WERI-Rb-1 (cell line): ENCODE data around the gene EPHA3.

Experiments used
- DNase-seq: peaks from one replicate; pipeline ENCODE4 v3.0.0-alpha.2; 2020
- H3K27ac ChIP-seq: fragments of 250-450 bp; sonication (Bioruptor Pico); 2 replicates; pipeline ENCODE4 v1.5.1; 2020; ENCODE audit warnings: mild to moderate bottlenecking, moderate library complexity
- H3K27me3 ChIP-seq: fragments of 250-450 bp; sonication (Bioruptor Pico); 2 replicates; pipeline ENCODE4 v1.5.1; 2021; ENCODE audit warnings: mild to moderate bottlenecking, low read depth, moderate library complexity; ENCODE audit not compliant: insufficient read depth, severe bottlenecking
- H3K36me3 ChIP-seq: fragments of 250-450 bp; sonication (Bioruptor Pico); 2 replicates; pipeline ENCODE4 v1.5.1; 2020; ENCODE audit warnings: mild to moderate bottlenecking, moderate library complexity
- H3K4me3 ChIP-seq: 2 replicates; pipeline ENCODE4 v1.5.1; 2011; ENCODE audit warnings: low read depth, mild to moderate bottlenecking, control low read depth, low read length
- H3K9me3 ChIP-seq: fragments of 250-450 bp; sonication (Bioruptor Pico); 2 replicates; pipeline ENCODE4 v1.5.1; 2021; ENCODE audit warnings: mild to moderate bottlenecking, moderate library complexity; ENCODE audit not compliant: severe bottlenecking
- TF ChIP-seq, protein P1 (sequence below): IDR thresholded peaks from 2 replicates; pipeline ENCODE4 v1.5.1; 2011; ENCODE audit warnings: low read depth, mild to moderate bottlenecking, control low read depth, inconsistent platforms, low read length

Gene EPHA3

DNA sequence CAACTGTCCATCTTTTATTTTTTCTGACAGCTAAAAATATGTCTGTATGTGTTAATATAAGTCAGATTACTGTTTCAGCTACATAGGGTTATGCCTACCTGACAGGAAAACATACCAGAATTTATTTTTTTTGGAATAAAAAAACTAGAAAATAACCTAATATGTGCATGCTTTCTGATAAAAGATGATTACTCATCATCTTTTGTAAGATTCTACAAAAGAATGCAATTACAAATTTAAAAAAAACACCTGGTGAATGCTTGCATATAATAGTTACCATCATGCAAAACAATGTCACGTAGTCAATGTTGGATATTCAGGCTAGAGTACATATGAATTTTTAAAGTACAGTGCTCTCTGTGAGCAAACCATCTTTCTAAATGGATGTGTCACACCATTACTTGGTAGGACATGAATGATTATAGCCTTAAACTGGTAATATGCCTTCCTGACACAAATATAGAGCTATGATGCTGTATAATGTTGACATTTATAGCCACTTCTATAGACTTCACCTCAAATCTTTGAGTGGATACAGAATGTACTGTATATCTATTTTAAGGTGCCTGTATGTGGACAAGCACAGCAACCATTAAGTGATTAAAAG is 180.6 kb downstream of the EPHA3 start:
- no peak for DNase-seq
- no peak overlapping the region for H3K27ac ChIP-seq
- TF ChIP-seq, protein P1, sequence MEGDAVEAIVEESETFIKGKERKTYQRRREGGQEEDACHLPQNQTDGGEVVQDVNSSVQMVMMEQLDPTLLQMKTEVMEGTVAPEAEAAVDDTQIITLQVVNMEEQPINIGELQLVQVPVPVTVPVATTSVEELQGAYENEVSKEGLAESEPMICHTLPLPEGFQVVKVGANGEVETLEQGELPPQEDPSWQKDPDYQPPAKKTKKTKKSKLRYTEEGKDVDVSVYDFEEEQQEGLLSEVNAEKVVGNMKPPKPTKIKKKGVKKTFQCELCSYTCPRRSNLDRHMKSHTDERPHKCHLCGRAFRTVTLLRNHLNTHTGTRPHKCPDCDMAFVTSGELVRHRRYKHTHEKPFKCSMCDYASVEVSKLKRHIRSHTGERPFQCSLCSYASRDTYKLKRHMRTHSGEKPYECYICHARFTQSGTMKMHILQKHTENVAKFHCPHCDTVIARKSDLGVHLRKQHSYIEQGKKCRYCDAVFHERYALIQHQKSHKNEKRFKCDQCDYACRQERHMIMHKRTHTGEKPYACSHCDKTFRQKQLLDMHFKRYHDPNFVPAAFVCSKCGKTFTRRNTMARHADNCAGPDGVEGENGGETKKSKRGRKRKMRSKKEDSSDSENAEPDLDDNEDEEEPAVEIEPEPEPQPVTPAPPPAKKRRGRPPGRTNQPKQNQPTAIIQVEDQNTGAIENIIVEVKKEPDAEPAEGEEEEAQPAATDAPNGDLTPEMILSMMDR, result no peak
- no peak overlapping the region for H3K4me3 ChIP-seq
- no peaks in the 10 kb centered on the region for H3K27me3 ChIP-seq
- H3K9me3 ChIP-seq, result no peaks in the 10 kb centered on the region
- no peaks in the 10 kb centered on the region for H3K36me3 ChIP-seq

GRCh38 chr3:89289574-89290190 is 182.3 kb downstream of the EPHA3 start:
- DNase-seq, result no peak
- H3K36me3 ChIP-seq, result no peaks in the 10 kb centered on the region
- H3K27ac ChIP-seq, result no peak overlapping the region
- no peaks in the 10 kb centered on the region for H3K9me3 ChIP-seq
- no peak overlapping the region for H3K4me3 ChIP-seq
- H3K27me3 ChIP-seq, result no peaks in the 10 kb centered on the region
- TF ChIP-seq, protein P1, result no peak

- no peaks in the 10 kb centered on the region for H3K9me3 ChIP-seq
- no peak for DNase-seq
- TF ChIP-seq, protein P1, result no peak
- H3K27me3 ChIP-seq, result no peaks in the 10 kb centered on the region
- no peak overlapping the region for H3K4me3 ChIP-seq
- H3K27ac ChIP-seq, result no peak overlapping the region
- no peaks in the 10 kb centered on the region for H3K36me3 ChIP-seq
These were observed 189.8 kb downstream of the EPHA3 start for GRCh38 chr3:89297199-89297598.

DNA sequence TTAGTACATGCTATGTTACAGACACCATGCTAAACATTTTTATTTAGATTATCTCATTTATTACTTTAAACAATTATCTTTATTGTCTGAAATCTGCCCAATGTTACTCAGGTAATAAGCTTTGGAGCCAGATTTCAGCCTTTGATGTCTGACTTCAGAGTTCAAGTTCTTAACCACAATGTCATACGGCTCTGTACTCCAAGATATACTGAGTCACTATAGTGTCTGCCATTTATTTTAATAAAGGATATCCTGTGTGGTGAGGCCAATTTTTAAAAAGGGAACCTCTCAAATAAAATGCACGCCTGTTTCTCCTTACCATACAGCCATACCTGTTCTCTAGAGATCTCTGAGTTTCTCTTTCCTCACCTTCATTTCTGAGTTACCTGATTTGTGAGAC is 193.1 kb downstream of the EPHA3 start:
- TF ChIP-seq, protein P1, result no peak
- DNase-seq, result no peak
- Histone ChIP-seq H3K36me3 (no peaks in the 10 kb centered on the region), H3K9me3 (no peaks in the 10 kb centered on the region), H3K27me3 (no peaks in the 10 kb centered on the region), H3K4me3 (no peak overlapping the region), H3K27ac (no peak overlapping the region)

- Histone ChIP-seq H3K4me3 (no peak overlapping the region), H3K27me3 (no peaks in the 10 kb centered on the region), H3K27ac (no peak overlapping the region), H3K9me3 (no peaks in the 10 kb centered on the region), H3K36me3 (no peaks in the 10 kb centered on the region)
- no peak for DNase-seq
- TF ChIP-seq, protein P1, result no peak
These were observed 193.6 kb downstream of the EPHA3 start for GRCh38 chr3:89300981-89301380.

DNA sequence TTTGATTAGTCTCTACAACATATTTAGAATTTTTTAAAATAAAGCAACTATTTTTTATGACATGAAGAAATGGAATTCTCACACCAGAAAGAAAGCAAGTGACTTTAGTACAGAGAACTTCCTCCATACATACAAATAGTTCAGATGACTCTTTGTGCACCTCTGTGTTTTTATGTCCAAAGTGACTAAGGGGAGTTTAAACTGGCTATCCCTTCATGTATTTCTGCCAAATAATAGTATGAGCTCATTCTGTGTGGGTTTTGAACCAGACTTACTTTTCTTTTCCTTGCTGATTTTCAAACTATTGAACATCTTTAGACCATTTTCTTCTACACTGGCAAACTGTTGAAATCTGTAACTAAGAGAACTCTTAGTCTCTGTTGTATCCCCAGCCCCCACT is 196.3 kb downstream of the EPHA3 start:
- Histone ChIP-seq H3K9me3 (no peaks in the 10 kb centered on the region), H3K4me3 (no peak overlapping the region), H3K27ac (no peak overlapping the region), H3K27me3 (no peaks in the 10 kb centered on the region), H3K36me3 (no peaks in the 10 kb centered on the region)
- TF ChIP-seq, protein P1, result no peak
- no peak for DNase-seq
